Stimulated activated effector memory CD8-positive, alpha-beta T cell treated with anti-CD3 and anti-CD28 coated beads, Interleukin-12 subunit alpha, Interleukin-12 subunit beta, amount 100 ng/mL, for 72 hours (primary cell): ENCODE measurements around the gene EEFSEC.
A peak's percentile ranks its signal among the peaks of the same experiment; 100 is the strongest.

Experiments used
- ATAC-seq: fragments of 150-1000 bp; cut with Tn5 transposase; 2 replicates; pipeline ENCODE4 v1.10.0; 2021
- DNase-seq, 2 donors: peaks; one replicate each; pipeline ENCODE4 v3.0.0; 2021 to 2022; ENCODE audit warnings: low spot score in 2 of 2
- H3K27ac Mint-ChIP-seq: one replicate; pipeline ENCODE4 v1.8.0; 2022; ENCODE audit warnings: mild to moderate bottlenecking, mixed read lengths
- H3K36me3 Mint-ChIP-seq: one replicate; pipeline ENCODE4 v1.8.0; 2022; ENCODE audit warnings: mild to moderate bottlenecking, mixed read lengths
- H3K4me1 Mint-ChIP-seq: one replicate; pipeline ENCODE4 v1.8.0; 2022; ENCODE audit warnings: mixed read lengths
- H3K4me3 Mint-ChIP-seq: one replicate; pipeline ENCODE4 v1.8.0; 2022; ENCODE audit warnings: mild to moderate bottlenecking, mixed read lengths
- H3K9me3 Mint-ChIP-seq: one replicate; pipeline ENCODE4 v1.8.0; 2022; ENCODE audit warnings: mixed read lengths

Gene EEFSEC

GRCh38 chr3:128445357-128445756, 292.1 kb downstream of the EEFSEC start:
- Mint-ChIP-seq H3K27ac (no peak overlapping the region), H3K36me3 (no peaks in the 10 kb centered on the region), H3K9me3 (peaks cover 9% of the 10 kb centered on the region), H3K4me1 (peaks cover 31% of the 10 kb centered on the region), H3K4me3 (no peak overlapping the region)
- DNase-seq (no peak), ATAC-seq (no peak)

GRCh38 chr3:128446821-128447220, 293.5 kb downstream of the EEFSEC start:
- peaks cover 38% of the 10 kb centered on the region for H3K4me1 Mint-ChIP-seq
- H3K4me3 Mint-ChIP-seq = peak overlapping the region; percentile 47
- peak overlapping the region; percentile 84 for H3K27ac Mint-ChIP-seq
- ATAC-seq (no peak), DNase-seq (no peak)
- H3K9me3 Mint-ChIP-seq = peaks cover 13% of the 10 kb centered on the region
- peaks cover 5% of the 10 kb centered on the region for H3K36me3 Mint-ChIP-seq

GRCh38 chr3:128447561-128448013, 294.3 kb downstream of the EEFSEC start:
- Mint-ChIP-seq H3K27ac (peak overlapping the region; percentile 84), H3K4me3 (peak overlapping the region; percentile 47), H3K9me3 (peaks cover 13% of the 10 kb centered on the region), H3K36me3 (peaks cover 5% of the 10 kb centered on the region), H3K4me1 (peaks cover 38% of the 10 kb centered on the region)
- ATAC-seq (peak; percentile 91), DNase-seq (peak; percentile 27 to 84)

GRCh38 chr3:128448491-128448890, 295.2 kb downstream of the EEFSEC start:
- peaks cover 38% of the 10 kb centered on the region for H3K4me1 Mint-ChIP-seq
- peak overlapping the region; percentile 47 for H3K4me3 Mint-ChIP-seq
- peak overlapping the region; percentile 84 for H3K27ac Mint-ChIP-seq
- ATAC-seq = peak; percentile 8
- peaks cover 13% of the 10 kb centered on the region for H3K9me3 Mint-ChIP-seq
- peak in 1 of 2 donors; percentile 57 for DNase-seq
- H3K36me3 Mint-ChIP-seq = peaks cover 5% of the 10 kb centered on the region

- H3K4me3 Mint-ChIP-seq = peak overlapping the region; percentile 47
- H3K4me1 Mint-ChIP-seq = peaks cover 38% of the 10 kb centered on the region
- DNase-seq = no peak
- H3K27ac Mint-ChIP-seq = peak overlapping the region; percentile 84
- no peak for ATAC-seq
- H3K36me3 Mint-ChIP-seq = peaks cover 5% of the 10 kb centered on the region
- H3K9me3 Mint-ChIP-seq = peaks cover 13% of the 10 kb centered on the region
Measured at GRCh38 chr3:128449111-128449638, 295.9 kb downstream of the EEFSEC start.

- ATAC-seq (no peak), DNase-seq (no peak)
- no peak overlapping the region for H3K4me3 Mint-ChIP-seq
- no peak overlapping the region for H3K27ac Mint-ChIP-seq
- H3K9me3 Mint-ChIP-seq = peaks cover 12% of the 10 kb centered on the region
- peaks cover 5% of the 10 kb centered on the region for H3K36me3 Mint-ChIP-seq
- peaks cover 34% of the 10 kb centered on the region for H3K4me1 Mint-ChIP-seq
Measured at GRCh38 chr3:128452120-128452519, 298.8 kb downstream of the EEFSEC start.

GRCh38 chr3:128452678-128453275, 299.5 kb downstream of the EEFSEC start:
- Mint-ChIP-seq H3K36me3 (peaks cover 5% of the 10 kb centered on the region), H3K4me3 (no peak overlapping the region), H3K4me1 (peaks cover 28% of the 10 kb centered on the region)

GRCh38 chr3:128453501-128454309, 300.4 kb downstream of the EEFSEC start:
- H3K36me3 Mint-ChIP-seq = peaks cover 5% of the 10 kb centered on the region
- no peak overlapping the region for H3K4me3 Mint-ChIP-seq
- peaks cover 20% of the 10 kb centered on the region for H3K4me1 Mint-ChIP-seq
- H3K9me3 Mint-ChIP-seq = peaks cover 6% of the 10 kb centered on the region
- DNase-seq (no peak), ATAC-seq (no peak)
- peak overlapping the region; percentile 63 for H3K27ac Mint-ChIP-seq

More at GRCh38 chr3:128452678-128453275, 299.5 kb downstream of the EEFSEC start:
- peaks cover 9% of the 10 kb centered on the region for H3K9me3 Mint-ChIP-seq
- DNase-seq = no peak
- no peak overlapping the region for H3K27ac Mint-ChIP-seq
- no peak for ATAC-seq

- ATAC-seq (no peak), DNase-seq (no peak)
- H3K4me1 Mint-ChIP-seq = peaks cover 15% of the 10 kb centered on the region
- no peak overlapping the region for H3K4me3 Mint-ChIP-seq
- H3K27ac Mint-ChIP-seq = peak overlapping the region; percentile 63
- H3K9me3 Mint-ChIP-seq = peaks cover 3% of the 10 kb centered on the region
- H3K36me3 Mint-ChIP-seq = peaks cover 5% of the 10 kb centered on the region
Measured at GRCh38 chr3:128454310-128454618, 301.0 kb downstream of the EEFSEC start.

GRCh38 chr3:128455116-128455515, 301.8 kb downstream of the EEFSEC start:
- ATAC-seq (no peak), DNase-seq (no peak)
- peaks cover 5% of the 10 kb centered on the region for H3K36me3 Mint-ChIP-seq
- peaks cover 10% of the 10 kb centered on the region for H3K4me1 Mint-ChIP-seq
- no peak overlapping the region for H3K4me3 Mint-ChIP-seq
- no peak overlapping the region for H3K27ac Mint-ChIP-seq
- peaks cover 3% of the 10 kb centered on the region for H3K9me3 Mint-ChIP-seq

- no peak for DNase-seq
- no peak overlapping the region for H3K4me3 Mint-ChIP-seq
- peaks cover under 1% of the 10 kb centered on the region for H3K9me3 Mint-ChIP-seq
- ATAC-seq = no peak
- H3K4me1 Mint-ChIP-seq = peaks cover under 1% of the 10 kb centered on the region
- H3K27ac Mint-ChIP-seq = no peak overlapping the region
- H3K36me3 Mint-ChIP-seq = peaks cover 2% of the 10 kb centered on the region
Measured at GRCh38 chr3:128455786-128456748, 302.8 kb downstream of the EEFSEC start.

- ATAC-seq = no peak
- Mint-ChIP-seq H3K9me3 (no peaks in the 10 kb centered on the region), H3K36me3 (no peaks in the 10 kb centered on the region), H3K4me1 (no peaks in the 10 kb centered on the region), H3K27ac (no peak overlapping the region), H3K4me3 (no peak overlapping the region)
- no peak for DNase-seq
Measured at GRCh38 chr3:128456776-128457715, 303.8 kb downstream of the EEFSEC start.

GRCh38 chr3:128457937-128458336, 304.7 kb downstream of the EEFSEC start:
- H3K27ac Mint-ChIP-seq = no peak overlapping the region
- H3K4me1 Mint-ChIP-seq = no peaks in the 10 kb centered on the region
- no peaks in the 10 kb centered on the region for H3K36me3 Mint-ChIP-seq
- H3K9me3 Mint-ChIP-seq = no peaks in the 10 kb centered on the region
- no peak overlapping the region for H3K4me3 Mint-ChIP-seq
- ATAC-seq (no peak), DNase-seq (no peak)
